HepG2 (cell line): Measurements from ENCODE around the gene COPZ2. TPM values are rescaled to one million over a fixed set of nuclear protein-coding genes. Genes with fewer than 3 reads are reported as not detected.
A peak's percentile ranks its signal among the peaks of the same experiment; 100 is the strongest.

Experiments
- ATAC-seq: fragments of 200-7000 bp; cut with Tn5 transposase; 3 replicates; pipeline ENCODE4 v1.9.1; 2020; ENCODE audit warnings: mild to moderate bottlenecking, moderate library complexity
- BruUV-seq: library from RNA; stranded (reverse); fragments of 400-500 nt; replicated peaks from 2 replicates; lab custom pipeline; 2021; lab: Mats Ljungman, UMichigan
- CTCF ChIA-PET: fragments of 300-600 bp; formaldehyde crosslinking; extraction: SDS; loops from one replicate; lab custom pipeline; 2021; ENCODE audit warnings: low total read pairs, inconsistent platforms, low intra/inter-chr PET ratio; lab: Yijun Ruan, JAX
- POLR2A ChIA-PET: fragments of 350-600 bp; sonication (Branson Sonifier 250); formaldehyde crosslinking; loops from one replicate; lab custom pipeline; 2020; ENCODE audit warnings: antibody characterized with exemption, inconsistent platforms; lab: Yijun Ruan, JAX
- DNase-seq: peaks from one replicate; pipeline ENCODE4 v3.0.0-alpha.2; 2015; ENCODE audit warnings: low spot score
- FAIRE-seq: peaks from 3 replicates; lab custom pipeline; 2011; peaks lifted over from hg19 to GRCh38; lab: Jason Lieb, UNC
- H2AFZ ChIP-seq: one replicate; pipeline ENCODE4 v1.6.1; 2011; ENCODE audit warnings: low read length, inconsistent platforms
- H3K27ac ChIP-seq: fragments of 300-600 bp; 3 replicates; pipeline ENCODE4 v1.8.0; 2011; ENCODE audit warnings: mixed run types, mild to moderate bottlenecking, mixed read lengths, low read length, inconsistent platforms; ENCODE audit not compliant: insufficient read depth; ENCODE audit errors: extremely low read length
- H3K27me3 ChIP-seq, 2 experiments: fragments of 200-600 bp in 1 of 2; 2 replicates in 1 of 2; 3 replicates in 1 of 2; pipeline versions ENCODE4 v1.6.0 to v1.8.0; 2011; ENCODE audit warnings: low read length in 2 of 2, mild to moderate bottlenecking in 2 of 2, moderate library complexity in 2 of 2, inconsistent platforms in 1 of 2; ENCODE audit not compliant: insufficient read depth in 2 of 2, control insufficient read depth in 1 of 2
- H3K36me3 ChIP-seq, 2 experiments: fragments of 200-600 bp in 1 of 2; replicated peaks in 1 of 2; 2 replicates in 1 of 2; 3 replicates in 1 of 2; pipeline versions ENCODE4 v1.5.1 to v1.8.0; 2011; ENCODE audit warnings: low read length in 2 of 2, inconsistent platforms in 1 of 2; ENCODE audit not compliant: insufficient read depth in 2 of 2, control insufficient read depth in 1 of 2
- H3K4me1 ChIP-seq: 2 replicates; pipeline ENCODE4 v1.5.1; 2012; ENCODE audit warnings: low read length, inconsistent platforms; ENCODE audit not compliant: insufficient read depth
- H3K4me2 ChIP-seq: 2 replicates; pipeline ENCODE4 v1.6.0; 2011; ENCODE audit warnings: low read depth, low read length, inconsistent platforms
- H3K4me3 ChIP-seq, 3 experiments: fragments of 200-600 bp in 1 of 3; sonication (generic), shearing (Covaris generic) in 1 of 3; replicated peaks in 1 of 3; 2 replicates each; pipeline ENCODE4 v1.5.1; 2011 to 2016; ENCODE audit warnings: low read length in 3 of 3, inconsistent platforms in 2 of 3, low read depth in 2 of 3, mild to moderate bottlenecking in 2 of 3, control low read depth in 1 of 3, mixed read lengths in 1 of 3; ENCODE audit not compliant: insufficient read depth in 1 of 3
- H3K79me2 ChIP-seq: one replicate; pipeline ENCODE4 v1.6.1; 2011; ENCODE audit warnings: low read length, inconsistent platforms; ENCODE audit not compliant: insufficient read depth
- H3K9ac ChIP-seq: 2 replicates; pipeline ENCODE4 v1.6.0; 2011; ENCODE audit warnings: mild to moderate bottlenecking, low read depth, low read length, inconsistent platforms; ENCODE audit not compliant: insufficient read depth
- H3K9me3 ChIP-seq: 2 replicates; pipeline ENCODE4 v1.5.1; 2012; ENCODE audit warnings: mild to moderate bottlenecking, low read length
- H4K20me1 ChIP-seq: 2 replicates; pipeline ENCODE4 v1.6.0; 2011; ENCODE audit warnings: inconsistent platforms, mild to moderate bottlenecking, low read length, moderate library complexity; ENCODE audit not compliant: insufficient read depth
- HNF4G ChIP-seq, 2 experiments: sonication (generic) in 1 of 2; formaldehyde crosslinking in 1 of 2; IDR thresholded peaks; 2 replicates each; pipeline versions ENCODE4 v1.4.0 to v1.6.1; 2011 to 2020; ENCODE audit warnings: borderline replicate concordance in 2 of 2, low read depth in 2 of 2, mild to moderate bottlenecking in 2 of 2, low read length in 1 of 2, missing genetic modification reagents in 1 of 2, moderate library complexity in 1 of 2
- IRF2 ChIP-seq: IDR thresholded peaks from 2 replicates; pipeline ENCODE4 v1.6.1; 2018; ENCODE audit warnings: missing genetic modification reagents, missing compliant biosample characterization
- ONECUT2 ChIP-seq: sonication (generic); formaldehyde crosslinking; IDR thresholded peaks from 2 replicates; pipeline ENCODE4 v1.4.0; 2020; ENCODE audit warnings: missing genetic modification reagents
- POLR2G ChIP-seq: fragments of 200-400 bp; formaldehyde crosslinking; IDR thresholded peaks from 2 replicates; pipeline ENCODE4 v1.6.1; 2018; ENCODE audit warnings: mild to moderate bottlenecking, low read depth, low read length, moderate library complexity
- ZNF607 ChIP-seq: sonication (generic); formaldehyde crosslinking; IDR thresholded peaks from 2 replicates; pipeline ENCODE4 v1.5.1; 2020; ENCODE audit warnings: missing genetic modification reagents, mild to moderate bottlenecking, borderline replicate concordance
- WGBS: methylation state at CpG from one replicate; pipeline ENCODE4 v1.1.6; 2017; ENCODE audit warnings: low lambda C conversion rate; 5-methylcytosine and 5-hydroxymethylcytosine counted together
- in situ Hi-C: cut with HindIII; loops from 2 replicates; pipeline ENCODE4 v1.10.0; 2017; ENCODE audit warnings: low pct_unique_long_range_greater_than_20kb; ENCODE audit not compliant: extremely low pct_ligation_motif_present
- intact Hi-C: fragments of 100-400 bp; cut with micrococcal nuclease; formaldehyde crosslinking; loops from one replicate; pipeline ENCODE4 v1.10.0; 2022; ENCODE audit not compliant: unreplicated experiment
- polyA plus RNA-seq, 8 experiments: library from polyadenylated mRNA; depleted of rRNA in 3 of 8; stranded (reverse) in 7 of 8; unstranded in 1 of 8; fragments of >200 nt; fragmentation: Illumina TruSeq in 4 of 8; extraction: Trizol in 4 of 8; gene quantifications; 2 replicates each; pipeline versions ENCODE4 v1.2.1 to v1.2.3, GENCODE V29; 2011 to 2016; ENCODE audit warnings: low read depth in 4 of 8, missing spikeins in 1 of 8, mixed read lengths in 1 of 8; ENCODE audit not compliant: insufficient read depth in 1 of 8
- total RNA-seq, 5 experiments: library from RNA; depleted of rRNA; stranded (reverse); fragments of >200 nt; fragmentation: Illumina TruSeq; extraction: Trizol; gene quantifications; 2 replicates each; pipeline ENCODE4 v1.2.3, GENCODE V29; 2016; ENCODE audit warnings: low read depth in 1 of 5
- TF ChIP-seq, protein P1 (sequence below): IDR thresholded peaks from 2 replicates; pipeline ENCODE4 v1.6.1; 2016; ENCODE audit warnings: low read depth, borderline replicate concordance
- TF ChIP-seq, protein P2 (sequence below): sonication (generic); formaldehyde crosslinking; IDR thresholded peaks from 2 replicates; pipeline ENCODE4 v1.4.0; 2020; ENCODE audit warnings: mild to moderate bottlenecking, missing genetic modification reagents
- TF ChIP-seq, protein P3 (sequence below): sonication (generic); formaldehyde crosslinking; IDR thresholded peaks from 2 replicates; pipeline ENCODE4 v1.4.0; 2020; ENCODE audit warnings: missing genetic modification reagents
- TF ChIP-seq, protein P4 (sequence below): sonication (generic); formaldehyde crosslinking; IDR thresholded peaks from 2 replicates; pipeline ENCODE4 v1.4.0; 2020; ENCODE audit warnings: missing genetic modification reagents, borderline replicate concordance
- TF ChIP-seq, protein P5 (sequence below): sonication (generic); formaldehyde crosslinking; IDR thresholded peaks from 2 replicates; pipeline ENCODE4 v1.4.0; 2020; ENCODE audit warnings: low read depth, mild to moderate bottlenecking, missing genetic modification reagents
- TF ChIP-seq, protein P6 (sequence below): sonication (generic); formaldehyde crosslinking; IDR thresholded peaks from 2 replicates; pipeline ENCODE4 v1.4.0; 2020; ENCODE audit warnings: missing genetic modification reagents

COPZ2 gene
- total and polyA plus RNA-seq, 2 of the 13 experiments (the other 11 are each of a cell fraction or from before 2014, with no cell fraction given), result 0.61 to 1.5 TPM

DNA sequence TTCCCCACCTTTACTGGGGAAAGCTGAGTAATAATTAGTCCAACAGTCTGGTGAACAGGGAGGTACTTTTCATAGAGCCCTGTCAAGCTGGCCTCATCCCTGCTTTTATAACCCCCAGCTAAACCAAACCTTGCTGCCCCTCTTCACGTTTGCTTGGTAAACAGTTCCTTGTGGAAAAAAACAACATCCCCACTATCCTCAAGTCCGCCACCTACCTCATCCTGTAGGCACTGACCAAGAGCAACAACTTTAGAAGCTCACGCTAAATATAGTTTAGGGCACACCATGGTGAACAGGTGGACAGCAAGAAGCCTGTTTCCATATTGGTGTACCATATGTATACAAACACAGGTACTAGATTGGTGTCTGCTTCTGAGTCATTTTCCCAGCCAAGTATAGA, 27.0 kb upstream of the COPZ2 start:
- no peak overlapping the region for H2AFZ ChIP-seq
- CTCF ChIA-PET, result interaction anchor here (0.8 to 1.9 kb wide), 2 partner anchors 10 to 38 kb away, joined by 3 to 4 read pairs; no protein-coding TSS in a partner anchor
- no peak overlapping the region for H3K4me3 ChIP-seq
- no peaks in the 10 kb centered on the region for H3K9me3 ChIP-seq
- FAIRE-seq (peak; percentile 23), DNase-seq (peak; percentile 33), ATAC-seq (peak; percentile 13)
- H3K79me2 ChIP-seq, result no peaks in the 10 kb centered on the region
- H3K4me2 ChIP-seq, result no peak overlapping the region
- H3K27me3 ChIP-seq, result no peaks in the 10 kb centered on the region
- H4K20me1 ChIP-seq, result peaks cover 5% of the 10 kb centered on the region; the same call in 1 of the 2 replicates
- no peak overlapping the region for H3K9ac ChIP-seq
- BruUV-seq, result no TSS peak
- 71% methylated on average over 3 of the region's 3 CpGs for WGBS
- POLR2A ChIA-PET, result interaction anchor here (1.2 to 4.1 kb wide), 4 partner anchors 9 to 43 kb away, joined by 3 to 56 read pairs (median 7); partner anchors contain the start of genes NFE2L1 and SNX11
- intact Hi-C loops (no loop called here), in situ Hi-C loops (no loop called here)
- no peak overlapping the region for H3K27ac ChIP-seq
- H3K4me1 ChIP-seq, result peaks cover 40% of the 10 kb centered on the region
- H3K36me3 ChIP-seq, result peaks cover 14 to 54% of the 10 kb centered on the region in 2 experiments
- TF ChIP-seq, protein P1, sequence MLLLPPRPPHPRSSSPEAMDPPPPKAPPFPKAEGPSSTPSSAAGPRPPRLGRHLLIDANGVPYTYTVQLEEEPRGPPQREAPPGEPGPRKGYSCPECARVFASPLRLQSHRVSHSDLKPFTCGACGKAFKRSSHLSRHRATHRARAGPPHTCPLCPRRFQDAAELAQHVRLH (CRISPR knock-in tag), result no peak
- TF ChIP-seq, protein P2, sequence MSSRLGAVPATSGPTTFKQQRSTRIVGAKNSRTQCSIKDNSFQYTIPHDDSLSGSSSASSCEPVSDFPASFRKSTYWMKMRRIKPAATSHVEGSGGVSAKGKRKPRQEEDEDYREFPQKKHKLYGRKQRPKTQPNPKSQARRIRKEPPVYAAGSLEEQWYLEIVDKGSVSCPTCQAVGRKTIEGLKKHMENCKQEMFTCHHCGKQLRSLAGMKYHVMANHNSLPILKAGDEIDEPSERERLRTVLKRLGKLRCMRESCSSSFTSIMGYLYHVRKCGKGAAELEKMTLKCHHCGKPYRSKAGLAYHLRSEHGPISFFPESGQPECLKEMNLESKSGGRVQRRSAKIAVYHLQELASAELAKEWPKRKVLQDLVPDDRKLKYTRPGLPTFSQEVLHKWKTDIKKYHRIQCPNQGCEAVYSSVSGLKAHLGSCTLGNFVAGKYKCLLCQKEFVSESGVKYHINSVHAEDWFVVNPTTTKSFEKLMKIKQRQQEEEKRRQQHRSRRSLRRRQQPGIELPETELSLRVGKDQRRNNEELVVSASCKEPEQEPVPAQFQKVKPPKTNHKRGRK, result no peak
- TF ChIP-seq, protein P3, sequence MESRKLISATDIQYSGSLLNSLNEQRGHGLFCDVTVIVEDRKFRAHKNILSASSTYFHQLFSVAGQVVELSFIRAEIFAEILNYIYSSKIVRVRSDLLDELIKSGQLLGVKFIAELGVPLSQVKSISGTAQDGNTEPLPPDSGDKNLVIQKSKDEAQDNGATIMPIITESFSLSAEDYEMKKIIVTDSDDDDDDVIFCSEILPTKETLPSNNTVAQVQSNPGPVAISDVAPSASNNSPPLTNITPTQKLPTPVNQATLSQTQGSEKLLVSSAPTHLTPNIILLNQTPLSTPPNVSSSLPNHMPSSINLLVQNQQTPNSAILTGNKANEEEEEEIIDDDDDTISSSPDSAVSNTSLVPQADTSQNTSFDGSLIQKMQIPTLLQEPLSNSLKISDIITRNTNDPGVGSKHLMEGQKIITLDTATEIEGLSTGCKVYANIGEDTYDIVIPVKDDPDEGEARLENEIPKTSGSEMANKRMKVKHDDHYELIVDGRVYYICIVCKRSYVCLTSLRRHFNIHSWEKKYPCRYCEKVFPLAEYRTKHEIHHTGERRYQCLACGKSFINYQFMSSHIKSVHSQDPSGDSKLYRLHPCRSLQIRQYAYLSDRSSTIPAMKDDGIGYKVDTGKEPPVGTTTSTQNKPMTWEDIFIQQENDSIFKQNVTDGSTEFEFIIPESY, result peak; percentile 83
- TF ChIP-seq ONECUT2 (CRISPR knock-in tag) (no peak), POLR2G (0 out of 2 replicates have a peak, but pooled peaks have one; percentile 24), HNF4G (IDR thresholded peaks at IDR 0.05; ENCODE audit: borderline replicate concordance, low read depth, low read length) (no peak), HNF4G (CRISPR knock-in tag; IDR thresholded peaks at IDR 0.05; ENCODE audit: borderline replicate concordance, low read depth) (no peak), ZNF607 (CRISPR knock-in tag) (no peak), IRF2 (CRISPR knock-in tag) (no peak)
- TF ChIP-seq, protein P4, sequence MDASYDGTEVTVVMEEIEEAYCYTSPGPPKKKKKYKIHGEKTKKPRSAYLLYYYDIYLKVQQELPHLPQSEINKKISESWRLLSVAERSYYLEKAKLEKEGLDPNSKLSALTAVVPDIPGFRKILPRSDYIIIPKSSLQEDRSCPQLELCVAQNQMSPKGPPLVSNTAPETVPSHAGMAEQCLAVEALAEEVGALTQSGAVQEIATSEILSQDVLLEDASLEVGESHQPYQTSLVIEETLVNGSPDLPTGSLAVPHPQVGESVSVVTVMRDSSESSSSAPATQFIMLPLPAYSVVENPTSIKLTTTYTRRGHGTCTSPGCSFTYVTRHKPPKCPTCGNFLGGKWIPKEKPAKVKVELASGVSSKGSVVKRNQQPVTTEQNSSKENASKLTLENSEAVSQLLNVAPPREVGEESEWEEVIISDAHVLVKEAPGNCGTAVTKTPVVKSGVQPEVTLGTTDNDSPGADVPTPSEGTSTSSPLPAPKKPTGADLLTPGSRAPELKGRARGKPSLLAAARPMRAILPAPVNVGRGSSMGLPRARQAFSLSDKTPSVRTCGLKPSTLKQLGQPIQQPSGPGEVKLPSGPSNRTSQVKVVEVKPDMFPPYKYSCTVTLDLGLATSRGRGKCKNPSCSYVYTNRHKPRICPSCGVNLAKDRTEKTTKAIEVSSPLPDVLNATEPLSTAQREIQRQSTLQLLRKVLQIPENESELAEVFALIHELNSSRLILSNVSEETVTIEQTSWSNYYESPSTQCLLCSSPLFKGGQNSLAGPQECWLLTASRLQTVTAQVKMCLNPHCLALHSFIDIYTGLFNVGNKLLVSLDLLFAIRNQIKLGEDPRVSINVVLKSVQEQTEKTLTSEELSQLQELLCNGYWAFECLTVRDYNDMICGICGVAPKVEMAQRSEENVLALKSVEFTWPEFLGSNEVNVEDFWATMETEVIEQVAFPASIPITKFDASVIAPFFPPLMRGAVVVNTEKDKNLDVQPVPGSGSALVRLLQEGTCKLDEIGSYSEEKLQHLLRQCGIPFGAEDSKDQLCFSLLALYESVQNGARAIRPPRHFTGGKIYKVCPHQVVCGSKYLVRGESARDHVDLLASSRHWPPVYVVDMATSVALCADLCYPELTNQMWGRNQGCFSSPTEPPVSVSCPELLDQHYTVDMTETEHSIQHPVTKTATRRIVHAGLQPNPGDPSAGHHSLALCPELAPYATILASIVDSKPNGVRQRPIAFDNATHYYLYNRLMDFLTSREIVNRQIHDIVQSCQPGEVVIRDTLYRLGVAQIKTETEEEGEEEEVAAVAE (CRISPR knock-in tag), result no peak
- TF ChIP-seq, protein P5, sequence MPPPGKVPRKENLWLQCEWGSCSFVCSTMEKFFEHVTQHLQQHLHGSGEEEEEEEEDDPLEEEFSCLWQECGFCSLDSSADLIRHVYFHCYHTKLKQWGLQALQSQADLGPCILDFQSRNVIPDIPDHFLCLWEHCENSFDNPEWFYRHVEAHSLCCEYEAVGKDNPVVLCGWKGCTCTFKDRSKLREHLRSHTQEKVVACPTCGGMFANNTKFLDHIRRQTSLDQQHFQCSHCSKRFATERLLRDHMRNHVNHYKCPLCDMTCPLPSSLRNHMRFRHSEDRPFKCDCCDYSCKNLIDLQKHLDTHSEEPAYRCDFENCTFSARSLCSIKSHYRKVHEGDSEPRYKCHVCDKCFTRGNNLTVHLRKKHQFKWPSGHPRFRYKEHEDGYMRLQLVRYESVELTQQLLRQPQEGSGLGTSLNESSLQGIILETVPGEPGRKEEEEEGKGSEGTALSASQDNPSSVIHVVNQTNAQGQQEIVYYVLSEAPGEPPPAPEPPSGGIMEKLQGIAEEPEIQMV, result no peak
- TF ChIP-seq, protein P6, sequence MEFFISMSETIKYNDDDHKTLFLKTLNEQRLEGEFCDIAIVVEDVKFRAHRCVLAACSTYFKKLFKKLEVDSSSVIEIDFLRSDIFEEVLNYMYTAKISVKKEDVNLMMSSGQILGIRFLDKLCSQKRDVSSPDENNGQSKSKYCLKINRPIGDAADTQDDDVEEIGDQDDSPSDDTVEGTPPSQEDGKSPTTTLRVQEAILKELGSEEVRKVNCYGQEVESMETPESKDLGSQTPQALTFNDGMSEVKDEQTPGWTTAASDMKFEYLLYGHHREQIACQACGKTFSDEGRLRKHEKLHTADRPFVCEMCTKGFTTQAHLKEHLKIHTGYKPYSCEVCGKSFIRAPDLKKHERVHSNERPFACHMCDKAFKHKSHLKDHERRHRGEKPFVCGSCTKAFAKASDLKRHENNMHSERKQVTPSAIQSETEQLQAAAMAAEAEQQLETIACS (CRISPR knock-in tag), result no peak
